Endothelial cell of umbilical vein (primary cell): ENCODE results near the gene TIMP1. TPM values are rescaled to one million over a fixed set of nuclear protein-coding genes. Genes with fewer than 3 reads are reported as not detected.

Experiments used
- BruUV-seq: library from RNA; stranded (reverse); fragments of 400-500 nt; replicated peaks from 2 replicates; lab custom pipeline; 2021; lab: Mats Ljungman, UMichigan
- CTCF ChIA-PET: fragments of 300-600, 350-600 bp; sonication (Branson Sonifier 250); formaldehyde crosslinking; loops from one replicate; lab custom pipeline; 2021; ENCODE audit warnings: antibody characterized with exemption, inconsistent platforms; lab: Charles Lee
- POLR2A ChIA-PET: fragments of 300-600, 350-600 bp; sonication (Branson Sonifier 250); formaldehyde crosslinking; loops from one replicate; lab custom pipeline; 2021; ENCODE audit warnings: antibody characterized with exemption, inconsistent platforms; lab: Charles Lee
- DNase-seq: peaks from one replicate; pipeline ENCODE4 v3.0.0-alpha.2; 2011; ENCODE audit warnings: low read depth, low spot score
- FAIRE-seq: peaks from 2 replicates; lab custom pipeline; 2011; peaks lifted over from hg19 to GRCh38; lab: Jason Lieb, UNC
- H2AFZ ChIP-seq: 2 replicates; pipeline ENCODE4 v1.6.0; 2012; ENCODE audit warnings: low read depth, low read length, control low read depth, inconsistent platforms
- H3K27ac ChIP-seq: 2 replicates; pipeline ENCODE4 v1.5.1; 2011; ENCODE audit warnings: low read depth, mild to moderate bottlenecking, control low read depth, low read length, moderate library complexity; ENCODE audit not compliant: insufficient read depth
- H3K27me3 ChIP-seq, 2 experiments: 2 replicates each; pipeline versions ENCODE4 v1.6.0 to v1.6.1; 2011; ENCODE audit warnings: low read length in 2 of 2, mixed read lengths in 1 of 2; ENCODE audit not compliant: control insufficient read depth in 2 of 2, insufficient read depth in 2 of 2
- H3K36me3 ChIP-seq, 2 experiments: 2 replicates in 1 of 2; 3 replicates in 1 of 2; pipeline ENCODE4 v1.5.1; 2011; ENCODE audit warnings: low read length in 2 of 2, mild to moderate bottlenecking in 1 of 2, moderate library complexity in 1 of 2; ENCODE audit not compliant: control insufficient read depth in 2 of 2, insufficient read depth in 2 of 2; ENCODE audit errors: extremely low read depth in 1 of 2
- H3K4me1 ChIP-seq: 3 replicates; pipeline ENCODE4 v1.5.1; 2011; ENCODE audit warnings: mild to moderate bottlenecking, low read length; ENCODE audit not compliant: control insufficient read depth, insufficient read depth; ENCODE audit errors: extremely low read depth
- H3K4me2 ChIP-seq: 2 replicates; pipeline ENCODE4 v1.6.1; 2011; ENCODE audit warnings: low read length, control low read depth, mixed read lengths; ENCODE audit not compliant: insufficient read depth
- H3K4me3 ChIP-seq, 3 experiments: fragments of 200-600 bp in 1 of 3; sonication (generic), shearing (Covaris generic) in 1 of 3; replicated peaks in 1 of 3; 2 replicates each; pipeline ENCODE4 v1.5.1; 2011 to 2016; ENCODE audit warnings: control low read depth in 3 of 3, low read length in 3 of 3, mild to moderate bottlenecking in 2 of 3, inconsistent platforms in 1 of 3, low read depth in 1 of 3, moderate library complexity in 1 of 3; ENCODE audit not compliant: insufficient read depth in 1 of 3
- H3K79me2 ChIP-seq: 2 replicates; pipeline ENCODE4 v1.6.0; 2012; ENCODE audit warnings: low read length, inconsistent platforms; ENCODE audit not compliant: control insufficient read depth, insufficient read depth
- H3K9ac ChIP-seq: replicated peaks from 2 replicates; pipeline ENCODE3; 2011; ENCODE audit warnings: low read length, control low read depth; ENCODE audit not compliant: insufficient read depth; ENCODE audit errors: extremely low read depth
- H3K9me1 ChIP-seq: replicated peaks from 3 replicates; pipeline ENCODE4 v1.6.0; 2011; ENCODE audit warnings: mild to moderate bottlenecking, low read length; ENCODE audit not compliant: control insufficient read depth, insufficient read depth; ENCODE audit errors: extremely low read depth
- H3K9me3 ChIP-seq: replicated peaks from 2 replicates; pipeline ENCODE4 v1.5.1; 2012; ENCODE audit warnings: low read length, inconsistent platforms; ENCODE audit not compliant: control insufficient read depth, insufficient read depth
- H4K20me1 ChIP-seq: replicated peaks from 2 replicates; pipeline ENCODE3; 2011; ENCODE audit warnings: mild to moderate bottlenecking, low read length; ENCODE audit not compliant: control insufficient read depth, insufficient read depth; ENCODE audit errors: extremely low read depth
- EZH2 ChIP-seq: IDR thresholded peaks from 2 replicates; pipeline ENCODE4 v1.6.1; 2012; ENCODE audit warnings: borderline replicate concordance, low read depth, mild to moderate bottlenecking, moderate library complexity, low read length, inconsistent platforms; ENCODE audit not compliant: severe bottlenecking
- FOS ChIP-seq: IDR thresholded peaks from 2 replicates; pipeline ENCODE4 v1.6.1; 2011; ENCODE audit warnings: mild to moderate bottlenecking, low read length, moderate library complexity, borderline replicate concordance; ENCODE audit not compliant: insufficient read depth
- GATA2 ChIP-seq: IDR thresholded peaks from 2 replicates; pipeline ENCODE4 v1.7.0; 2011; ENCODE audit warnings: low read depth, mild to moderate bottlenecking, moderate library complexity, mixed read lengths, low read length; ENCODE audit not compliant: insufficient read length, insufficient read depth
- JUN ChIP-seq: IDR thresholded peaks from 2 replicates; pipeline ENCODE4 v1.6.1; 2011; ENCODE audit warnings: borderline replicate concordance, low read depth; ENCODE audit not compliant: insufficient read length, insufficient read depth
- MYC ChIP-seq: IDR thresholded peaks from one replicate; pipeline ENCODE4 v1.6.1; 2011; ENCODE audit warnings: mild to moderate bottlenecking, low read depth, low read length
- POLR2A ChIP-seq: IDR thresholded peaks from 2 replicates; pipeline ENCODE4 v1.6.1; 2012; ENCODE audit warnings: low read depth, mild to moderate bottlenecking, control low read depth, low read length
- POLR2AphosphoS5 ChIP-seq: IDR thresholded peaks from 2 replicates; pipeline ENCODE4 v1.6.1; 2012; ENCODE audit warnings: low read depth, mild to moderate bottlenecking, control low read depth, low read length, moderate library complexity; ENCODE audit not compliant: insufficient read depth
- dilution Hi-C: fragments of 300-500 bp; cut with MboI; formaldehyde crosslinking; loops from one replicate; pipeline ENCODE4 v1.15.0; 2019; ENCODE audit warnings: low sequenced_read_pairs; ENCODE audit not compliant: extremely low pct_ligation_motif_present
- intact Hi-C: fragments of 100-400 bp; cut with micrococcal nuclease; formaldehyde crosslinking; loops from one replicate; pipeline ENCODE4 v1.10.0; 2022
- polyA plus RNA-seq, 4 experiments: library from polyadenylated mRNA; depleted of rRNA in 3 of 4; stranded (reverse) in 3 of 4; unstranded in 1 of 4; fragments of >200 nt; gene quantifications; 2 replicates each; pipeline versions ENCODE4 v1.2.1 to v1.2.3, GENCODE V29; 2011 to 2012; ENCODE audit warnings: missing spikeins in 1 of 4
- total RNA-seq: library from RNA; stranded (reverse); gene quantifications from 2 replicates; pipeline ENCODE4 v1.2.3, GENCODE V29; 2021
- TF ChIP-seq, protein P1 (sequence below): IDR thresholded peaks from 2 replicates; pipeline ENCODE4 v1.6.1; 2011; ENCODE audit not compliant: insufficient read depth, insufficient read length
- TF ChIP-seq, protein P2 (sequence below), 2 donors: IDR thresholded peaks; 1 replicate in 1 of 2; 2 replicates in 1 of 2; pipeline ENCODE4 v1.5.1; 2011; ENCODE audit warnings: low read length in 2 of 2, mild to moderate bottlenecking in 2 of 2, moderate library complexity in 2 of 2, control low read depth in 1 of 2, inconsistent platforms in 1 of 2, low read depth in 1 of 2; ENCODE audit not compliant: insufficient read depth in 1 of 2; ENCODE audit errors: extremely low read depth in 1 of 2

Gene TIMP1
- total and polyA plus RNA-seq, 2 donors (not counting 3 experiments of a cell fraction or from before 2014, with no cell fraction given), result 124 to 277 TPM

DNA sequence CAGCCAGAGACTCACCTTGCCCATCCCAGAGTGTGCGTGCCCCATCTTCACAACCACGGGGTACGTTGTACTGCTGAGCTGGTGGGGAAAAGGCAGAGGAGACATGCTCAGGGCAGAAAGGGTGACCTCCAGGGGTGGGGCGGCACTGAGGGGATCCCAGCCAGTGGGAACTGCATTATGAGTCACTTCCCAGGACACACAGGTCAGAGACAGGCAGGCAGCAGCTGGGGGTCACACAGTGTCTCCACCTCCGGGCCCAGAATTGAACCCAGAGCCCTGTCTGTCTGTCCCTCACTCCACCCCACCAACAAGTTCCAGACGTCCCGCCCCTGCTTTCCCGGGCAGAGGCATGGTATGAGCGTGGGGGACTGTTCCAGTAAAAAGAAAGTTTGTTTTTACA, 4.8 kb upstream of the TIMP1 start:
- Histone ChIP-seq H3K9me3 (no peaks in the 10 kb centered on the region), H3K36me3 (no peaks in the 10 kb centered on the region), H4K20me1 (no peaks in the 10 kb centered on the region), H3K4me3 (no peak overlapping the region), H3K9ac (no peak overlapping the region), H3K4me1 (peaks cover 8% of the 10 kb centered on the region), H3K79me2 (no peaks in the 10 kb centered on the region), H3K27ac (no peak overlapping the region), H3K4me2 (no peak overlapping the region), H2AFZ (no peak overlapping the region), H3K27me3 (no peaks in the 10 kb centered on the region), H3K9me1 (no peaks in the 10 kb centered on the region)
- FAIRE-seq (peak; percentile 69), DNase-seq (no peak)
- ChIA-PET CTCF (no interaction called here), POLR2A (no interaction called here)
- BruUV-seq, result no TSS peak
- TF ChIP-seq FOS (no peak), POLR2AphosphoS5 (no peak)
- TF ChIP-seq, protein P1, sequence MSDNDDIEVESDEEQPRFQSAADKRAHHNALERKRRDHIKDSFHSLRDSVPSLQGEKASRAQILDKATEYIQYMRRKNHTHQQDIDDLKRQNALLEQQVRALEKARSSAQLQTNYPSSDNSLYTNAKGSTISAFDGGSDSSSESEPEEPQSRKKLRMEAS, result no peak
- dilution Hi-C loops (no loop called here), intact Hi-C loops (no loop called here)

DNA sequence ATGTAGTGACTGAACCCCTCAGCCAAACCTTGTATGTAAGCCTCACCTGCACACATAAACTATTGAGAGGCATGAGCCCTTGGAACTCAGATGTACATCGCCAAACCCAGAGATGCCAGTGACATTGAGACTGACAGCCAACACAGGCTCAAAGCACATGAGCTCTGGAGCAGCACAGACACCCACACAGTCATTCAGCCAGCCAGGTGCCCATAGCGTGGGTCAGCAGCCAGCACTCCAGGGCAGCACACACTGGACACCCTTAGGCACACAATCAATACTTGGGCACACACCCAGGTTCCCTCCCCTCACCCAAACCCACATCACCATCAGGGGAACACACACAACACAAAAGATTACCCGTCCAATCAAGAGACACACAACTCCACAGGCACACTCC, 4.3 kb upstream of the TIMP1 start:
- Histone ChIP-seq H3K9ac (no peak overlapping the region), H3K79me2 (no peaks in the 10 kb centered on the region), H3K27me3 (no peaks in the 10 kb centered on the region), H3K27ac (no peak overlapping the region), H3K4me3 (no peak overlapping the region), H3K9me3 (no peaks in the 10 kb centered on the region), H3K4me1 (peaks cover 9% of the 10 kb centered on the region), H3K4me2 (no peak overlapping the region), H3K9me1 (no peaks in the 10 kb centered on the region), H4K20me1 (no peaks in the 10 kb centered on the region), H3K36me3 (no peaks in the 10 kb centered on the region), H2AFZ (no peak overlapping the region)
- POLR2A ChIA-PET, result no interaction called here
- no TSS peak for BruUV-seq
- dilution Hi-C loops, result no loop called here
- intact Hi-C loops, result no loop called here
- DNase-seq (no peak), FAIRE-seq (no peak)
- CTCF ChIA-PET, result no interaction called here
- TF ChIP-seq FOS, result no peak
- TF ChIP-seq GATA2, result no peak
- no peak for TF ChIP-seq JUN
- TF ChIP-seq, protein P1, result no peak
- TF ChIP-seq, protein P2, sequence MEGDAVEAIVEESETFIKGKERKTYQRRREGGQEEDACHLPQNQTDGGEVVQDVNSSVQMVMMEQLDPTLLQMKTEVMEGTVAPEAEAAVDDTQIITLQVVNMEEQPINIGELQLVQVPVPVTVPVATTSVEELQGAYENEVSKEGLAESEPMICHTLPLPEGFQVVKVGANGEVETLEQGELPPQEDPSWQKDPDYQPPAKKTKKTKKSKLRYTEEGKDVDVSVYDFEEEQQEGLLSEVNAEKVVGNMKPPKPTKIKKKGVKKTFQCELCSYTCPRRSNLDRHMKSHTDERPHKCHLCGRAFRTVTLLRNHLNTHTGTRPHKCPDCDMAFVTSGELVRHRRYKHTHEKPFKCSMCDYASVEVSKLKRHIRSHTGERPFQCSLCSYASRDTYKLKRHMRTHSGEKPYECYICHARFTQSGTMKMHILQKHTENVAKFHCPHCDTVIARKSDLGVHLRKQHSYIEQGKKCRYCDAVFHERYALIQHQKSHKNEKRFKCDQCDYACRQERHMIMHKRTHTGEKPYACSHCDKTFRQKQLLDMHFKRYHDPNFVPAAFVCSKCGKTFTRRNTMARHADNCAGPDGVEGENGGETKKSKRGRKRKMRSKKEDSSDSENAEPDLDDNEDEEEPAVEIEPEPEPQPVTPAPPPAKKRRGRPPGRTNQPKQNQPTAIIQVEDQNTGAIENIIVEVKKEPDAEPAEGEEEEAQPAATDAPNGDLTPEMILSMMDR (IDR thresholded peaks at IDR 0.05; ENCODE audit: extremely low read depth in 1 of 2, insufficient read depth in 1 of 2, low read depth in 1 of 2, low read length in 2 of 2), result no peak
- no peak for TF ChIP-seq EZH2
- TF ChIP-seq MYC, result no peak
- no peak for TF ChIP-seq POLR2A
- TF ChIP-seq POLR2AphosphoS5, result no peak
